ENCODE results near the gene LSS.

- no peak for TF ChIP-seq CTCF (conservative IDR thresholded peaks at IDR 0.05; ENCODE audit: low read depth, low read length)
- TF ChIP-seq USF2 (IDR thresholded peaks at IDR 0.05; ENCODE audit: low read depth, low read length) = no peak
- TF ChIP-seq CEBPB (IDR thresholded peaks at IDR 0.05; ENCODE audit: low read depth, low read length) = no peak
- no peak for TF ChIP-seq BHLHE40 (IDR thresholded peaks at IDR 0.05; ENCODE audit: low read depth, low read length)
- TF ChIP-seq POLR2A (IDR thresholded peaks at IDR 0.05; ENCODE audit: low read depth, low read length) = no peak
- no peak for TF ChIP-seq MXI1 (IDR thresholded peaks at IDR 0.05; ENCODE audit: borderline replicate concordance, low read depth, low read length)
- no peak for TF ChIP-seq RFX5 (IDR thresholded peaks at IDR 0.05; ENCODE audit: low read depth, low read length)
Measured at GRCh38 chr21:46220275-46220810, 8.2 kb downstream of the LSS start.
